Mesenchymal stem cell (in vitro differentiated cells and primary cell): ENCODE data around the gene PDE4A.
A peak's percentile ranks its signal among the peaks of the same experiment; 100 is the strongest.

Experiments
- DNase-seq: peaks from one replicate; pipeline ENCODE4 v3.0.0-alpha.2; 2013
- H2AFZ ChIP-seq: one replicate; pipeline ENCODE4 v1.6.1; 2013; ENCODE audit warnings: low read depth, mild to moderate bottlenecking, control low read depth, inconsistent platforms, low read length, moderate library complexity
- H2AK5ac ChIP-seq: 2 replicates; pipeline ENCODE4 v1.6.1; 2013; ENCODE audit warnings: low read length, moderate library complexity, mild to moderate bottlenecking, inconsistent platforms; ENCODE audit not compliant: severe bottlenecking
- H2BK120ac ChIP-seq: one replicate; pipeline ENCODE4 v1.6.1; 2013; ENCODE audit warnings: low read depth, mild to moderate bottlenecking, inconsistent platforms, low read length, moderate library complexity
- H2BK12ac ChIP-seq, 2 experiments: one replicate each; pipeline ENCODE4 v1.6.1; 2013; ENCODE audit warnings: inconsistent platforms in 2 of 2, low read length in 2 of 2, mild to moderate bottlenecking in 2 of 2, moderate library complexity in 2 of 2, control low read depth in 1 of 2
- H2BK15ac ChIP-seq: one replicate; pipeline ENCODE4 v1.6.1; 2013; ENCODE audit warnings: mild to moderate bottlenecking, low read depth, inconsistent platforms; ENCODE audit not compliant: poor library complexity, severe bottlenecking
- H2BK5ac ChIP-seq: 2 replicates; pipeline ENCODE4 v1.6.1; 2013; ENCODE audit warnings: low read depth, mild to moderate bottlenecking, low read length, control low read depth, inconsistent platforms; ENCODE audit not compliant: poor library complexity, severe bottlenecking
- H3K14ac ChIP-seq, 2 experiments: one replicate each; pipeline ENCODE4 v1.6.1; 2013; ENCODE audit warnings: inconsistent platforms in 2 of 2, low read length in 2 of 2, control low read depth in 1 of 2, mild to moderate bottlenecking in 1 of 2, moderate library complexity in 1 of 2
- H3K18ac ChIP-seq, 2 experiments: one replicate each; pipeline ENCODE4 v1.6.1; 2013; ENCODE audit warnings: inconsistent platforms in 2 of 2, low read length in 2 of 2, control low read depth in 1 of 2, low read depth in 1 of 2, mild to moderate bottlenecking in 1 of 2
- H3K23ac ChIP-seq, 2 experiments: one replicate each; pipeline ENCODE4 v1.6.1; 2013; ENCODE audit warnings: inconsistent platforms in 2 of 2, low read length in 2 of 2, mild to moderate bottlenecking in 2 of 2, moderate library complexity in 2 of 2, control low read depth in 1 of 2
- H3K27ac ChIP-seq: 2 replicates; pipeline ENCODE4 v1.5.1; 2013; ENCODE audit warnings: mild to moderate bottlenecking, moderate library complexity, low read length, control low read depth, inconsistent platforms; ENCODE audit not compliant: poor library complexity, severe bottlenecking
- H3K27me3 ChIP-seq, 2 experiments: 2 replicates each; pipeline versions ENCODE4 v1.6.1 to v1.7.0; 2013; ENCODE audit warnings: low read length in 2 of 2, mild to moderate bottlenecking in 2 of 2, moderate library complexity in 2 of 2, control low read depth in 1 of 2, inconsistent platforms in 1 of 2; ENCODE audit not compliant: control insufficient read depth in 1 of 2, insufficient read depth in 1 of 2
- H3K36me3 ChIP-seq, 2 experiments: 2 replicates each; pipeline versions ENCODE4 v1.6.1 to v1.7.0; 2013; ENCODE audit warnings: low read length in 2 of 2, control low read depth in 1 of 2, inconsistent platforms in 1 of 2, low read depth in 1 of 2, mild to moderate bottlenecking in 1 of 2; ENCODE audit not compliant: insufficient read depth in 2 of 2, control insufficient read depth in 1 of 2
- H3K4ac ChIP-seq, 2 experiments: one replicate each; pipeline ENCODE4 v1.6.1; 2013; ENCODE audit warnings: inconsistent platforms in 2 of 2, low read length in 2 of 2, mild to moderate bottlenecking in 2 of 2, moderate library complexity in 2 of 2, control low read depth in 1 of 2, low read depth in 1 of 2
- H3K4me1 ChIP-seq: 2 replicates; pipeline ENCODE4 v1.6.1; 2013; ENCODE audit warnings: low read depth, low read length, control low read depth; ENCODE audit not compliant: control insufficient read depth, insufficient read depth
- H3K4me2 ChIP-seq: 2 replicates; pipeline ENCODE4 v1.6.1; 2013; ENCODE audit warnings: low read length, mild to moderate bottlenecking, inconsistent platforms; ENCODE audit not compliant: poor library complexity, severe bottlenecking
- H3K4me3 ChIP-seq, 2 experiments: 2 replicates each; pipeline versions ENCODE4 v1.5.1 to v1.7.0; 2013; ENCODE audit warnings: low read length in 2 of 2, mild to moderate bottlenecking in 2 of 2, control low read depth in 1 of 2, low read depth in 1 of 2; ENCODE audit not compliant: insufficient read depth in 1 of 2
- H3K79me1 ChIP-seq: replicated peaks from 2 replicates; pipeline ENCODE4 v1.6.1; 2013; ENCODE audit warnings: mild to moderate bottlenecking, control low read depth, low read length, inconsistent platforms; ENCODE audit not compliant: poor library complexity, severe bottlenecking
- H3K9ac ChIP-seq: 2 replicates; pipeline ENCODE4 v1.7.0; 2013; ENCODE audit warnings: mild to moderate bottlenecking, low read length, moderate library complexity
- H3K9me3 ChIP-seq: 2 replicates; pipeline ENCODE4 v1.7.0; 2013; ENCODE audit warnings: mild to moderate bottlenecking, low read length; ENCODE audit not compliant: control insufficient read depth
- H4K8ac ChIP-seq: one replicate; pipeline ENCODE4 v1.6.1; 2013; ENCODE audit warnings: inconsistent platforms, mild to moderate bottlenecking, low read length, moderate library complexity
- H4K91ac ChIP-seq: one replicate; pipeline ENCODE4 v1.6.1; 2013; ENCODE audit warnings: mild to moderate bottlenecking, low read length, inconsistent platforms
- WGBS: methylation state at CpG from one replicate; pipeline ENCODE4 v1.1.7; 2013; ENCODE audit warnings: mixed read lengths; 5-methylcytosine and 5-hydroxymethylcytosine counted together

Gene PDE4A

DNA sequence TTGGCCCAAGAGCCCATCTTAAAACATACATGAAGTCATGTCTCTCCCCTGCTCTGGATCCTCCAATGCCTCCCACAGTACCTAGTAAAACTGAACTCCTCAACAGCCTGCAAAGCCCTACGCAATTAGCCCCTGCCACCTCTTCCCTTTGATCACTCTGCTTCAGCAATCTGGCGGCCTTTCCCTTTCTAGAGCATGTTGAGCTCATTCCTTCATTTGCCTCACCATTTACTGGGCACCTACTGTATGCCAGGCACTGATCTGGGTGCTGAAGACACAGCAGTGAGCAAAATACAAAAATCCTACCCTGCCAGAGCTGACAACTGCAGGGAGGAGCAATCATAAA lies 79.9 kb downstream of the PDE4A start:
- Histone ChIP-seq H2AFZ (no peak overlapping the region), H3K27ac (no peak overlapping the region), H3K23ac (no peak overlapping the region), H3K4me3 (no peak overlapping the region), H2BK15ac (no peak overlapping the region), H4K8ac (no peak overlapping the region), H3K36me3 (peaks cover 31 to 43% of the 10 kb centered on the region in 2 experiments), H4K91ac (no peak overlapping the region), H3K14ac (no peak overlapping the region), H2BK12ac (no peak overlapping the region), H3K9me3 (no peaks in the 10 kb centered on the region), H3K4ac (no peak overlapping the region), H2BK5ac (no peak overlapping the region), H3K79me1 (peaks cover 22% of the 10 kb centered on the region), H2AK5ac (no peak overlapping the region), H3K9ac (no peak overlapping the region), H3K18ac (no peak overlapping the region), H3K27me3 (no peaks in the 10 kb centered on the region), H2BK120ac (no peak overlapping the region), H3K4me2 (no peak overlapping the region), H3K4me1 (peaks cover 17% of the 10 kb centered on the region)
- DNase-seq: no peak
- 94% methylated on average over 2 of the region's 2 CpGs for WGBS

DNA sequence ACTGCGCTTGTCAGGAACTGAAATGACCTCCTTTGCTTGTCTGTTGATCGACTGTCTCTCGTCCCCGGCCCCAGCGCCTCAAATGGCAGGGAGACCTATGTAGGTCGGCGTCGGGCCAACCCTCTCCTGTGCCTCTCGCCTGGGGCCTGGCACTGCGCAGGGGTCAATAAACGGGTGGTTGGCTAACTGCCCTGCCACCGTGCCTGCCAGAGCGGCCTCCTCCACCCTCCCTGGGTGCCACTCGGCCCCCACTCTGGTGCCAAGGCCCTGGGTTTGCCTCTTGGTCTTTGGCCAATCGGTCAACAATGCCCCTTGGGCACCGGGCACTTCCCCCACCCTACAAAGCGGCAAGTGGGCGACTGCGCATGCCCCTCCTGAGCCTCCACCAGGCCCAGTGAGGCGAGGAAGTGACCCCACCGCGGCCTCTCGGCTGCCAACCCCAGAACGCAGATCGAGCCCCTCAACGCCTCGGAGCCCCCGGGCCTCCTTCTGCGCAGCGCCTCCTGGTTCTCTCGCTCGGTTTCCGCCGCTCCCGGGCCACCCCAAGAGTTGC lies 81.7 kb downstream of the PDE4A start:
- Histone ChIP-seq H2AK5ac (peak overlapping the region; percentile 79), H3K27me3 (no peaks in the 10 kb centered on the region), H3K23ac (peak overlapping the region in 1 of 2 experiments; percentile 92), H2BK5ac (peak overlapping the region; percentile 71), H2AFZ (peak overlapping the region; percentile 60), H3K4me1 (peaks cover 18% of the 10 kb centered on the region), H2BK15ac (no peak overlapping the region), H3K4ac (peak overlapping the region; percentile 86 to 95), H2BK120ac (peak overlapping the region; percentile 43), H3K9me3 (no peaks in the 10 kb centered on the region), H3K14ac (peak overlapping the region in 1 of 2 experiments; percentile 97), H3K36me3 (peaks cover 20 to 28% of the 10 kb centered on the region in 2 experiments), H3K4me2 (peak overlapping the region; percentile 70), H3K9ac (peak overlapping the region; percentile 97), H3K18ac (peak overlapping the region; percentile 88 to 99), H3K4me3 (peak overlapping the region; percentile 75 to 93), H3K79me1 (peaks cover 18% of the 10 kb centered on the region), H4K8ac (peak overlapping the region; percentile 93), H4K91ac (peak overlapping the region; percentile 91), H3K27ac (peak overlapping the region; percentile 42), H2BK12ac (peak overlapping the region; percentile 6 to 89)
- DNase-seq: peak; percentile 59
- WGBS: 4% methylated on average over 31 of the region's 35 CpGs

DNA sequence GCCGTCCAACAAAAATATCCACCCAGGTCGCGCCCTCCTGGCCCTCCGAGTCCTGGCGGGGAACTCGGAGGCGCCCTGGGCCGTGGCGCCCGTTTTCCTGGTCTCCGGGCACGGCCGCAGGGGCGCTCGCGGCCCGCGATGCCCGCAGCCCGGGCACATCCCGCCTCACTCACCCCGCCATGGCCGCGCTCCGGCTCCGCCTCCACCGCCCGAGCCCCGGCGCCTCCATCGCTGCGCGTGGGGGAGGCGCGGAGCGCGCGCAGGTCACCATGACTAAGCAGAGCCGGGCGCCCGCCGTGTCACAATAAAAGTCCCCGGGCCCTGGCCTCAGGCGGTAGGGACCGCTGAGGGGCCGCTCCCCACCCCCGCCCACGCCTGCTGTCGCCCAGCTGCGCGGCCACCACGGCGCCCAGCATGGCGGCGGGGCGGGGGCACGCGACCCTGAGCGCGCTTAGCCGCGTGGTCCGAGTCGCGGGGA lies 82.2 kb downstream of the PDE4A start:
- Histone ChIP-seq H2AK5ac (no peak overlapping the region), H3K4me2 (peak overlapping the region; percentile 83), H3K79me1 (peaks cover 14% of the 10 kb centered on the region), H2AFZ (peak overlapping the region; percentile 66), H3K23ac (peak overlapping the region in 1 of 2 experiments; percentile 98), H3K14ac (peak overlapping the region in 1 of 2 experiments; percentile 97), H3K18ac (peak overlapping the region; percentile 95 to 99), H2BK5ac (peak overlapping the region; percentile 95), H4K8ac (peak overlapping the region; percentile 97), H3K9ac (peak overlapping the region; percentile 97), H3K9me3 (no peaks in the 10 kb centered on the region), H3K4me1 (peaks cover 16% of the 10 kb centered on the region), H3K4ac (peak overlapping the region; percentile 86 to 95), H3K36me3 (peaks cover 15 to 23% of the 10 kb centered on the region in 2 experiments), H2BK15ac (peak overlapping the region; percentile 98), H2BK12ac (peak overlapping the region; percentile 9 to 47), H3K27me3 (peaks cover 0 to 2% of the 10 kb centered on the region in 2 experiments), H3K27ac (peak overlapping the region; percentile 42), H2BK120ac (peak overlapping the region; percentile 100), H3K4me3 (peak overlapping the region; percentile 75 to 93), H4K91ac (peak overlapping the region; percentile 98)
- under 1% methylated on average over 47 of the region's 65 CpGs for WGBS
- peak; percentile 91 for DNase-seq

DNA sequence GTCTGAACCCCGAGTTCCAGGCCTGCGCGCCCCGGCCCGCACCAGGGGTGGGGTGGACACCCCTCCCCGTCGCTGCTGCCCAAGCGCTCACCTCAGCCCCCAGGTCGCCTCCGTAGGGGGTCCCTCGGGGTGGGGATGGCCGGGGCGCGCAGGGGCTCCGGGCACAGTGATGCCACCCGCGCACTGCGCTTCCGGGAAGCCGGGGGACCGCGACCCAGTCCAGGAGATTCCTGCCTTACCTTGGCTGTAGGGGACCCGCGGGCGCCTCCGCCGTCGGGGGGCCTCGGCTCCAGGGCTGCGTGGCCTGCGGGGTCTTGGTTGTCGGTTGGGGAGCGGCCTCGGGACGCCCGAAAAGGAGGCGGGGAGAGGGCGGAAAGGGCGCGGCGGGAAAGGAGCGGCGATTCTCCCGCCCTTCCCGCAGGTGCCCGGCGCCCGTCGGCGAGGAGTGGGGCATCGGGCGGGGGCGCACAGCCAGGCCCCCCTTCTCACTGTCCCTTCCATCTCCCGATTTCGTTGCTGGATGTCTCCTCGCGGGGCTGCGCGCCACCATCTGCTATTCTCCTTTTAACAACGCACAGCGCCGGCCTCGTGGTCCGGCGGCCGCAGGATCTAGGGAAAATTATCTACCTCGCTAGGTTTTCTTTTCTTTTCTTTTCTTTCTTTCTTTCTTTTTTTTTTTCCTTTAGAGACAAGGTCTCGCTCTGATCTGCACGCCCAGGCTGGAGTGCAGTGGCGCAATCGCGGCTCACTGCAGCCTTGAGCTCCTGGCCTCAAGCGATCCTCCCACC lies 82.9 kb downstream of the PDE4A start, which contains the start of gene KEAP1:
Gene KEAP1, minus strand, starts transcription at position 355 of the 788 bp plus-strand sequence. CDS start 3,323 bp downstream, outside the sequence.
- Histone ChIP-seq H2BK12ac (peak within 1 kb of the TSS; percentile 9 to 95), H3K36me3 (peaks cover 14 to 20% of the 10 kb centered on the region in 2 experiments), H4K8ac (peak within 1 kb of the TSS; percentile 97), H3K4me2 (peak within 1 kb of the TSS; percentile 83), H3K9ac (peak within 1 kb of the TSS; percentile 97), H3K4me1 (peaks cover 16% of the 10 kb centered on the region), H2BK120ac (peak within 1 kb of the TSS; percentile 100), H3K4ac (peak within 1 kb of the TSS; percentile 86 to 95), H3K23ac (peak within 1 kb of the TSS in 1 of 2 experiments; percentile 98), H2AK5ac (no peak within 1 kb of the TSS), H2BK5ac (peak within 1 kb of the TSS; percentile 95), H3K27me3 (peaks cover 0 to 2% of the 10 kb centered on the region in 2 experiments), H4K91ac (peak within 1 kb of the TSS; percentile 98), H2AFZ (peak within 1 kb of the TSS; percentile 66), H3K79me1 (peaks cover 13% of the 10 kb centered on the region), H3K27ac (peak within 1 kb of the TSS; percentile 42), H3K18ac (peak within 1 kb of the TSS; percentile 95 to 99), H3K4me3 (peak within 1 kb of the TSS; percentile 75 to 93), H3K9me3 (no peaks in the 10 kb centered on the region), H3K14ac (peak within 1 kb of the TSS in 1 of 2 experiments; percentile 97), H2BK15ac (peak within 1 kb of the TSS; percentile 98)
- WGBS: 9% methylated on average over 63 of the region's 73 CpGs
- DNase-seq: peak; percentile 54
